HCT116 (cell line): ENCODE data around the gene MPEG1. TPM values are rescaled to one million over a fixed set of nuclear protein-coding genes. Genes with fewer than 3 reads are reported as not detected.

Experiments
- ATAC-seq: fragments of 200-7000 bp; cut with Tn5 transposase; 2 replicates; pipeline ENCODE4 v1.9.1; 2020; ENCODE audit warnings: mild to moderate bottlenecking, moderate library complexity
- BruUV-seq: library from RNA; stranded (reverse); fragments of 400-500 nt; replicated peaks from 2 replicates; lab custom pipeline; 2021; lab: Mats Ljungman, UMichigan
- CTCF ChIA-PET: fragments of 300-600 bp; sonication (Branson Sonifier 250); formaldehyde crosslinking; loops from one replicate; lab custom pipeline; 2021; ENCODE audit warnings: antibody characterized with exemption; lab: Charles Lee
- POLR2A ChIA-PET: fragments of 300-600, 350-600 bp; sonication (Branson Sonifier 250); formaldehyde crosslinking; loops from one replicate; lab custom pipeline; 2021; ENCODE audit warnings: antibody characterized with exemption; lab: Charles Lee
- RAD21 ChIA-PET, 2 experiments: fragments of 300-600 bp; sonication (Branson Sonifier 250); formaldehyde crosslinking; loops; one replicate each; lab custom pipeline; 2023; ENCODE audit warnings: low total read pairs in 2 of 2; ENCODE audit not compliant: uncharacterized antibody in 2 of 2, unreplicated experiment in 2 of 2, low non-redundant PET in 1 of 2; lab: Charles Lee
- DNase-seq: peaks from one replicate; pipeline ENCODE4 v3.0.0-alpha.2; 2010; ENCODE audit warnings: low read depth, low spot score
- H2AFZ ChIP-seq: fragments of 200-600 bp; shearing (Covaris generic), sonication (generic); 2 replicates; pipeline ENCODE4 v1.6.1; 2017; ENCODE audit warnings: low read depth, mixed run types, mixed read lengths, antibody characterized with exemption, low read length; ENCODE audit not compliant: poor library complexity, severe bottlenecking
- H3K27ac ChIP-seq: 2 replicates; pipeline ENCODE4 v1.5.1; 2012; ENCODE audit warnings: low read depth, low read length
- H3K27me3 ChIP-seq: fragments of 200-600 bp; sonication (generic); 2 replicates; pipeline ENCODE4 v1.6.1; 2016; ENCODE audit warnings: mixed run types, low read length, mixed read lengths; ENCODE audit not compliant: insufficient read depth
- H3K36me3 ChIP-seq, 2 experiments: fragments of 200-500 bp in 1 of 2; fragments of 200-600 bp in 1 of 2; sonication (Bioruptor generic) in 1 of 2; sonication (generic) in 1 of 2; 2 replicates each; pipeline versions ENCODE4 v1.5.1 to v1.6.1; 2014 to 2016; ENCODE audit warnings: low read length in 2 of 2, inconsistent platforms in 1 of 2, mixed read lengths in 1 of 2, mixed run types in 1 of 2; ENCODE audit not compliant: insufficient read depth in 2 of 2, control insufficient read depth in 1 of 2
- H3K4me1 ChIP-seq, 2 experiments: fragments of 200-600 bp in 1 of 2; sonication (generic) in 1 of 2; 2 replicates each; pipeline versions ENCODE4 v1.5.1 to v1.6.1; 2012 to 2017; ENCODE audit warnings: low read length in 2 of 2, inconsistent platforms in 1 of 2, mild to moderate bottlenecking in 1 of 2, mixed read lengths in 1 of 2, mixed run types in 1 of 2, moderate library complexity in 1 of 2; ENCODE audit not compliant: insufficient read depth in 2 of 2, control insufficient read depth in 1 of 2
- H3K4me2 ChIP-seq: fragments of 200-600 bp; sonication (generic); 2 replicates; pipeline ENCODE4 v1.6.1; 2017; ENCODE audit warnings: mixed run types, low read length, mixed read lengths
- H3K4me3 ChIP-seq, 2 experiments: fragments of 200-600 bp in 1 of 2; sonication (generic) in 1 of 2; replicated peaks in 1 of 2; 2 replicates each; pipeline ENCODE4 v1.5.1; 2011 to 2016; ENCODE audit warnings: low read length in 2 of 2, control low read depth in 1 of 2, low read depth in 1 of 2, mild to moderate bottlenecking in 1 of 2, mixed read lengths in 1 of 2, mixed run types in 1 of 2
- H3K79me2 ChIP-seq: fragments of 200-600 bp; sonication (generic); 2 replicates; pipeline ENCODE4 v1.6.1; 2017; ENCODE audit warnings: mild to moderate bottlenecking, mixed run types, low read length, moderate library complexity, mixed read lengths; ENCODE audit not compliant: insufficient read depth
- H3K9ac ChIP-seq: fragments of 200-600 bp; sonication (generic); 2 replicates; pipeline ENCODE4 v1.6.1; 2016; ENCODE audit warnings: low read length, mixed read lengths
- H3K9me2 ChIP-seq: fragments of 200-600 bp; sonication (generic), shearing (Covaris generic); 2 replicates; pipeline ENCODE4 v1.6.1; 2017; ENCODE audit warnings: mixed run types, mild to moderate bottlenecking, moderate library complexity; ENCODE audit not compliant: insufficient read depth
- H3K9me3 ChIP-seq, 2 experiments: fragments of 200-500 bp in 1 of 2; fragments of 200-600 bp in 1 of 2; sonication (Bioruptor generic) in 1 of 2; sonication (generic) in 1 of 2; 2 replicates each; pipeline ENCODE4 v1.6.1; 2014 to 2017; ENCODE audit warnings: low read length in 2 of 2, mixed read lengths in 2 of 2, inconsistent platforms in 1 of 2, low read depth in 1 of 2, mild to moderate bottlenecking in 1 of 2, mixed run types in 1 of 2, moderate library complexity in 1 of 2; ENCODE audit not compliant: control insufficient read depth in 1 of 2, insufficient read depth in 1 of 2
- H4K20me1 ChIP-seq: fragments of 200-600 bp; sonication (generic), shearing (Covaris generic); 2 replicates; pipeline ENCODE4 v1.6.1; 2017; ENCODE audit warnings: mixed run types, mild to moderate bottlenecking, moderate library complexity; ENCODE audit not compliant: insufficient read depth
- EGR1 ChIP-seq: IDR thresholded peaks from 2 replicates; pipeline ENCODE4 v1.6.1; 2012; ENCODE audit warnings: low read depth
- ELF1 ChIP-seq: IDR thresholded peaks from 2 replicates; pipeline ENCODE4 v1.6.1; 2012; ENCODE audit warnings: low read depth, borderline replicate concordance
- FOSL1 ChIP-seq: IDR thresholded peaks from 2 replicates; pipeline ENCODE4 v1.6.1; 2012; ENCODE audit warnings: low read depth
- MAX ChIP-seq: IDR thresholded peaks from 2 replicates; pipeline ENCODE4 v1.6.1; 2012
- RAD21 ChIP-seq: IDR thresholded peaks from 2 replicates; pipeline ENCODE4 v1.6.1; 2012; ENCODE audit warnings: low read depth, mild to moderate bottlenecking
- SP1 ChIP-seq: IDR thresholded peaks from 2 replicates; pipeline ENCODE4 v1.6.1; 2012; ENCODE audit warnings: low read depth
- intact Hi-C: fragments of 100-400 bp; cut with micrococcal nuclease; formaldehyde crosslinking; loops from 2 replicates; pipeline ENCODE4 v1.10.0; 2022
- total RNA-seq: library from RNA; stranded (reverse); gene quantifications from one replicate; pipeline ENCODE4 v1.2.1, GENCODE V29; 2021; ENCODE audit not compliant: unreplicated experiment
- TF ChIP-seq, protein P1 (sequence below), 3 experiments: fragments of 200-600 bp in 1 of 3; sonication (generic) in 1 of 3; IDR thresholded peaks in 2 of 3; conservative IDR thresholded peaks in 1 of 3; 2 replicates each; pipeline ENCODE4 v1.5.1; 2012 to 2017; ENCODE audit warnings: low read depth in 2 of 3, low read length in 2 of 3, antibody characterized with exemption in 1 of 3, borderline replicate concordance in 1 of 3, control low read depth in 1 of 3, mild to moderate bottlenecking in 1 of 3, mixed read lengths in 1 of 3, mixed run types in 1 of 3, moderate library complexity in 1 of 3; ENCODE audit not compliant: insufficient read depth in 1 of 3

MPEG1 gene
- total RNA-seq, 1 experiment from 2014 or later, result 0.07 TPM

GRCh38 chr11:59181746-59182456 is 30.8 kb downstream of the MPEG1 start:
- intact Hi-C loops, result loop anchor here (1.0 kb wide), 1 partner anchor 11 kb away; no protein-coding TSS in a partner anchor
- Histone ChIP-seq H3K4me1 (peaks cover 13 to 17% of the 10 kb centered on the region in 2 experiments; a peak in 3 of 4 replicates), H3K9ac (no peak overlapping the region), H3K4me3 (no peak overlapping the region), H3K4me2 (no peak overlapping the region), H3K27me3 (no peaks in the 10 kb centered on the region), H2AFZ (no peak overlapping the region), H3K27ac (no peak overlapping the region), H3K9me2 (no peaks in the 10 kb centered on the region), H3K9me3 (no peaks in the 10 kb centered on the region), H3K79me2 (no peaks in the 10 kb centered on the region), H3K36me3 (no peaks in the 10 kb centered on the region), H4K20me1 (no peaks in the 10 kb centered on the region)
- BruUV-seq, result no TSS peak
- ATAC-seq, result no peak
- POLR2A ChIA-PET, result interaction anchor here (1.6 kb wide), 1 partner anchor 10 kb away, joined by 4 read pairs; the partner anchor contains the start of gene DTX4
- RAD21 ChIA-PET, result no interaction called here
- CTCF ChIA-PET, result interaction anchor here (1.3 to 4.9 kb wide), 4 partner anchors 10 to 24 kb away, joined by 3 to 37 read pairs (median 5); partner anchors contain the start of gene DTX4
- TF ChIP-seq ELF1 (no peak), EGR1 (no peak), MAX (no peak), FOSL1 (no peak), SP1 (no peak), RAD21 (no peak)
- TF ChIP-seq, protein P1, sequence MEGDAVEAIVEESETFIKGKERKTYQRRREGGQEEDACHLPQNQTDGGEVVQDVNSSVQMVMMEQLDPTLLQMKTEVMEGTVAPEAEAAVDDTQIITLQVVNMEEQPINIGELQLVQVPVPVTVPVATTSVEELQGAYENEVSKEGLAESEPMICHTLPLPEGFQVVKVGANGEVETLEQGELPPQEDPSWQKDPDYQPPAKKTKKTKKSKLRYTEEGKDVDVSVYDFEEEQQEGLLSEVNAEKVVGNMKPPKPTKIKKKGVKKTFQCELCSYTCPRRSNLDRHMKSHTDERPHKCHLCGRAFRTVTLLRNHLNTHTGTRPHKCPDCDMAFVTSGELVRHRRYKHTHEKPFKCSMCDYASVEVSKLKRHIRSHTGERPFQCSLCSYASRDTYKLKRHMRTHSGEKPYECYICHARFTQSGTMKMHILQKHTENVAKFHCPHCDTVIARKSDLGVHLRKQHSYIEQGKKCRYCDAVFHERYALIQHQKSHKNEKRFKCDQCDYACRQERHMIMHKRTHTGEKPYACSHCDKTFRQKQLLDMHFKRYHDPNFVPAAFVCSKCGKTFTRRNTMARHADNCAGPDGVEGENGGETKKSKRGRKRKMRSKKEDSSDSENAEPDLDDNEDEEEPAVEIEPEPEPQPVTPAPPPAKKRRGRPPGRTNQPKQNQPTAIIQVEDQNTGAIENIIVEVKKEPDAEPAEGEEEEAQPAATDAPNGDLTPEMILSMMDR (IDR thresholded peaks at IDR 0.05 in 2 of 3, conservative IDR thresholded peaks at IDR 0.05 in 1 of 3; ENCODE audit: borderline replicate concordance in 1 of 3, insufficient read depth in 1 of 3, low read depth in 2 of 3, low read length in 2 of 3), result no peak
- DNase-seq, result no peak
